ENCODE measurements around the gene MAB21L2.

DNA sequence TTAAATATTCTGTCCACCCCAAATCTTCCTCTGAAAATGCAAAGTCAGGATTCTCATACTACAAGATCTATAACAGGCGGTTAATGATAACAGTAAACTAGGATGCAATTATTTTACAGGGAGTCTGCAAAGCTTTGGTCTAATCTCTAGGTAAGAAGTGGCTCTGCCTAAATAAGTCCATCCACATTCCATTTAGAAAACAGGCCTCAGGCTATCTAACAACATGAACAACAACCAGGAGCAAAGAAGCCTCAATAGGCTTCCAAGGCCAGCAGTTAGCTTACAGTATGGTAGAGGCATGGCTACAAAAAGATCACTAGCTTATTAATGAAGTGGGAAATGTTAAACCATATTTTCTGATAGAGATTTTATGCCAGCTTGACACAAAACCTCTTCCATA is 6.4 kb downstream of the MAB21L2 start:
- TF ChIP-seq CTCF (IDR thresholded peaks at IDR 0.05; ENCODE audit: insufficient read depth, low read length, poor library complexity, severe bottlenecking) (no peak), EZH2phosphoT487 (conservative IDR thresholded peaks at IDR 0.05; ENCODE audit: low read length) (no peak)
